Lower lobe of right lung (tissue), 2 donors: ENCODE results near the gene PLA2G2E. TPM values are rescaled to one million over a fixed set of nuclear protein-coding genes. Genes with fewer than 3 reads are reported as not detected.

Source experiments
- ATAC-seq, 2 donors: fragments of 200-7000 bp; cut with Tn5 transposase; one replicate each; pipeline ENCODE4 v1.9.1; 2020 to 2022; ENCODE audit warnings: mild to moderate bottlenecking in 2 of 2, moderate library complexity in 2 of 2
- DNase-seq: peaks from one replicate; pipeline ENCODE4 v3.0.0-alpha.2; 2020
- H3K27ac ChIP-seq: fragments of 200-600 bp; one replicate; pipeline ENCODE4 v1.8.0; 2022
- H3K27me3 ChIP-seq: fragments of 200-600 bp; one replicate; pipeline ENCODE4 v1.8.0; 2022; ENCODE audit warnings: low read depth
- H3K36me3 ChIP-seq: fragments of 200-600 bp; one replicate; pipeline ENCODE4 v1.8.0; 2022; ENCODE audit warnings: mild to moderate bottlenecking
- H3K4me1 ChIP-seq: fragments of 200-600 bp; one replicate; pipeline ENCODE4 v1.8.0; 2022
- H3K4me3 ChIP-seq: fragments of 200-600 bp; one replicate; pipeline ENCODE4 v1.8.0; 2022; ENCODE audit warnings: mild to moderate bottlenecking
- H3K9me3 ChIP-seq: fragments of 200-600 bp; one replicate; pipeline ENCODE4 v1.8.0; 2022
- CTCF ChIP-seq: fragments of 200-600 bp; IDR thresholded peaks from one replicate; pipeline ENCODE4 v1.8.0; 2022; ENCODE audit warnings: antibody characterized with exemption, mild to moderate bottlenecking
- intact Hi-C: fragments of 100-400 bp; cut with DNase I; formaldehyde crosslinking; loops from one replicate; pipeline ENCODE4 v1.11.0; 2022
- total RNA-seq: library from RNA; stranded (reverse); fragmentation: NEBNext Ultra II Directional; extraction: Animal tissue kit (Norgen Biotek cat#: 25700); gene quantifications from one replicate; pipeline ENCODE4 v1.2.1, GENCODE V29; 2021
- donor health status: DM: no; HTN: yes; CAD: no; lungs with severe emphysema.

PLA2G2E gene
- total RNA-seq, 1 donor from 2014 or later, result not detected

DNA sequence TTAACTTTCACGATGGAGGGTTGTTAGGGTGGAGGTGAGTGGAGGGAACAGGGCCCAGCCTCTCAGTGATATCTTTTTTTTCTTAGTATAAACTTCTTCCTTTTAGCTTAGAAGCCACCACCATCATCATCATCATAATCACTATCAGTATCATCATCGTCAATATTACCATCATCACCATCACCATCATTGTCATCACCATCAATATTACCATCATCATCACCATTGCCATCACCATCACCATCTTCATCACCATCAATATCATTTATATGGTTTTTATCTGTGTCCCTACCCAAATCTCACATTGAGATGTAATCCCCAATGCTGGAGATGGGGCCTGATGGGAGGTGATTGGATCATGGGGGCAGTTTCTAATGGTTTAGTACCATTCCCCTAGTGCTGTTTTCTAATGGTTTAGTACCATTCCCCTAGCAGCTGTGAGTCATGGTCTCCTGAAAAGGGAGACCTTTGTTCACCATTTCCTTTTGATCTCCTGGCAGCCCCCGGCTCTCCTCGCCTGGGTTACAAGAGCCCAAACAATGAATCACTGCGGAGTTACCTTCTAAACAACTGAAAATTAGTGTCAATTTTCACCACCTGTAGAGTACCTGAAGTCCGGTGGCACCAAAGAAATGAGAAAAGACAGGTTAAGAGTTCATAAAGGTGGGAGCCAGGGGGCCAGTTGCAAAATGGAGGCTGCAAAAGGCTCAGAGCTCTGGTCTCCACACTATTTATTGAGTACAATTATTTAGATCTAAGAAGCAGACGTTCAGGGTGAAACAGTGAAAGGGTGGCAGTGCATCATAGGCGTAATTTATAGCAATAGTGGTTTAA, 3.1 kb upstream of the PLA2G2E start:
- Histone ChIP-seq H3K27me3 (no peaks in the 10 kb centered on the region), H3K27ac (no peak overlapping the region), H3K4me3 (no peak overlapping the region), H3K9me3 (peaks cover 5% of the 10 kb centered on the region), H3K36me3 (no peaks in the 10 kb centered on the region), H3K4me1 (no peaks in the 10 kb centered on the region)
- TF ChIP-seq CTCF, result no peak
- intact Hi-C loops, result no loop called here
- ATAC-seq (no peak), DNase-seq (no peak)

DNA sequence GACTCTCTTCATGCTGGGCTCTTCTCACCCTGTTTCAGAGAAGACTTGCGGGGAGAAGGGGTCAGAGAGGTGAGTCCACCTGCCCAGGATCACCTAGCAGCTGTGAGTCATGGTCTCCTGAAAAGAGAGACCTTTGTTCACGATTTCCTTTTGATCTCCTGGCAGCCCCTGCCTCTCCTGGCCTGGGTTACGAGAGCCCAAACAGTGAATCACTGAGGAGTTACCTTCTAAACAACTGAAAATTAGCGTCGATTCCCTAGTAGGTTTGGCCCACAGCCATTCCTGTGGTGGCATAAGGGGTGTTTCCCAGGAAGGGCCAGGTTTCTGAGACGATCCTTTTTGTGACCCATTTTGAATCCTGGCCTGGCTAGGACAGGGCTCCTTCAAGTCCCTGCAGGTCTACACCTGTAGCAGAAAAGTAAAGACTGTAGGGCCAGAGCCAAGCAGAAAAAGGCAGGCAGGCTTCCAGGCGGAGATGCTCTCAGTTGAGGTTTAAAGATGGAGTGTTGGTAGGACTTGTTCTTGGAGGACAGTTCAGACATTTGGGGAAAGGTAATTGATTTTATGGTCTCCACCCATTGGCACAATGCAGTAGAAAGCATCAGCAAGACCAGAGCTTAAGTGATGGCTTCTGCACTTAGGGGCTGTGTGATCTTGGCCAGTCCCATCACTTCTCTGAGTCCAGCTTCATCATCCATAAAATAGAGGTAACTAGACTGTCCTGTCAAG, 2.1 kb upstream of the PLA2G2E start:
- TF ChIP-seq CTCF, result no peak
- H3K27me3 ChIP-seq, result no peaks in the 10 kb centered on the region
- intact Hi-C loops, result no loop called here
- H3K4me1 ChIP-seq, result no peaks in the 10 kb centered on the region
- H3K9me3 ChIP-seq, result no peaks in the 10 kb centered on the region
- ATAC-seq (no peak), DNase-seq (no peak)
- no peaks in the 10 kb centered on the region for H3K36me3 ChIP-seq
- H3K27ac ChIP-seq, result no peak overlapping the region
- no peak overlapping the region for H3K4me3 ChIP-seq

DNA sequence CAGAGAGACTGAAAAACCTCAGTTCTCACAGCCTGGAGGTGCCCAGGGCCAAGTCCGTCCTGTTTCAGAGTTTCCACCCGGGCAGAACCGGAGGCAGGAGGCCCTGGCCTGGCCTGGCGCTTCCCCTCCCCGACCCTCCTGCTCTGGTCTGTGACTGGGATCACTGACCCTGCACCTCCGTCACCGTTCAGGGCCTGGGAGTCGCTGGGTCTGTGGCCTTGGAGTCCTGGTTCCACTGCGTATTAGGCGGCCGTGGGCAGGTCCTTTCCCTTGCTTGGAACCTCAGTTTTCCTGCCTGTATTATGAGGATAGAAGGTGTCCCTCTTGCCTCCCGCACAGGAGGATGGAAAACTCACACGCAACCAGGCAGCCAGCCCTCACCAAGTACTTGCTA, 533 bp upstream of the PLA2G2E start:
- TF ChIP-seq CTCF, result no peak
- no peaks in the 10 kb centered on the region for H3K4me1 ChIP-seq
- no peak overlapping the region for H3K27ac ChIP-seq
- H3K36me3 ChIP-seq, result no peaks in the 10 kb centered on the region
- no peak for DNase-seq
- no peak overlapping the region for H3K4me3 ChIP-seq
- no peaks in the 10 kb centered on the region for H3K9me3 ChIP-seq
- H3K27me3 ChIP-seq, result no peaks in the 10 kb centered on the region
- intact Hi-C loops, result no loop called here
- ATAC-seq, result no peak

DNA sequence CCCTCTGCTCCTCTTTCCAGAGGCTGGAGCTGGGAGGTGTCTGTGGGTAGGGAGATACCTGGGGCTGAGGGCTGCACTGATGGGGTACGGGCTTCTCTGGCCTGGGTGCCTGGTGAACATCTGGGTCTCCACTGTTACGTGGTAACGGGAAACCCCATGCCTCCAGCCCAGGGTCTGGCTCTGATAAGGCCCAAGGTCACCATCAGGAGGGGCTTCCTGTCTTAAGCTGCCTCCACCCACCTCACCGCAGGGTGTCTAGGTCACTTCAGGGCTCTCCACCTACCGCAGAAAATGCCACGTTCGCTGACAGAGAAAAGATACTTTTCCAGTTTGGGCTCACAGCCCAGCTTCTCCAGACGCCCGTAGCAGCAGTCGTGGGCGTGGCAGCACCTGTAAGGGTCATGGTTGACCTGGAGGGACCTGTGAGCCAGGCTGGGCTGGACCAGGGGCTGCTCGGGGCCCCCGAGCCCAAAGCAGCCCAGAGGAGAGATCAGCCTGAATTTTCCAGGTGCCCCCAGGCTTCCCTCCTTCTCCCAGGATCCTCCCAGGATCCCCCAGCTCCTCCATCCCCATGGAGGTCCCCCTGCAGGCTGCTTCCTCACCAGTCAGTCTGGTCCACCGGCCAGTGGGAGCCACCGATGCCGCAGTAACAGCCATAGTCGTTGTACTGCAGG, 1.3 kb downstream of the PLA2G2E start:
- ATAC-seq (no peak), DNase-seq (no peak)
- TF ChIP-seq CTCF, result no peak
- H3K4me3 ChIP-seq, result no peak overlapping the region
- no peaks in the 10 kb centered on the region for H3K4me1 ChIP-seq
- no peak overlapping the region for H3K27ac ChIP-seq
- intact Hi-C loops, result no loop called here
- no peaks in the 10 kb centered on the region for H3K9me3 ChIP-seq
- no peaks in the 10 kb centered on the region for H3K27me3 ChIP-seq
- H3K36me3 ChIP-seq, result no peaks in the 10 kb centered on the region

GRCh38 chr1:19921310-19921709, 2.1 kb downstream of the PLA2G2E start:
- ATAC-seq (no peak), DNase-seq (no peak)
- Histone ChIP-seq H3K4me1 (no peaks in the 10 kb centered on the region), H3K27ac (no peak overlapping the region), H3K27me3 (no peaks in the 10 kb centered on the region), H3K9me3 (no peaks in the 10 kb centered on the region), H3K4me3 (no peak overlapping the region), H3K36me3 (no peaks in the 10 kb centered on the region)
- TF ChIP-seq CTCF, result no peak
- intact Hi-C loops, result no loop called here
